A673 (cell line): ENCODE results near the gene FLACC1. TPM values are rescaled to one million over a fixed set of nuclear protein-coding genes. Genes with fewer than 3 reads are reported as not detected.

Source experiments
- BruUV-seq: library from RNA; stranded (reverse); fragments of 400-500 nt; replicated peaks from 2 replicates; lab custom pipeline; 2021; lab: Mats Ljungman, UMichigan
- CTCF ChIA-PET: fragments of 300-600 bp; sonication (Branson Sonifier 250); formaldehyde crosslinking; loops from one replicate; lab custom pipeline; 2022; ENCODE audit warnings: antibody characterized with exemption; lab: Charles Lee
- POLR2A ChIA-PET: fragments of 300-600 bp; sonication (Branson Sonifier 250); formaldehyde crosslinking; loops from one replicate; lab custom pipeline; 2022; ENCODE audit warnings: antibody characterized with exemption; ENCODE audit not compliant: low non-redundant PET; lab: Charles Lee
- DNase-seq: peaks from one replicate; pipeline ENCODE4 v3.0.0-alpha.2; 2015; ENCODE audit warnings: low spot score
- H3K27ac ChIP-seq: fragments of 200-600 bp; sonication (generic); 2 replicates; pipeline ENCODE4 v1.5.1; 2016; ENCODE audit warnings: mixed run types, low read depth, mild to moderate bottlenecking, mixed read lengths, antibody characterized with exemption, low read length; ENCODE audit not compliant: poor library complexity, severe bottlenecking
- H3K27me3 ChIP-seq: fragments of 200-600 bp; sonication (generic); replicated peaks from 2 replicates; pipeline ENCODE4 v1.6.1; 2017; ENCODE audit warnings: mixed run types, low read depth, mild to moderate bottlenecking, mixed read lengths, antibody characterized with exemption, low read length; ENCODE audit not compliant: insufficient read depth, poor library complexity
- H3K36me3 ChIP-seq: fragments of 200-600 bp; sonication (generic); 2 replicates; pipeline ENCODE4 v1.6.1; 2016; ENCODE audit warnings: mixed run types, mild to moderate bottlenecking, mixed read lengths, antibody characterized with exemption, low read length; ENCODE audit not compliant: insufficient read depth, poor library complexity, severe bottlenecking
- H3K4me1 ChIP-seq: fragments of 200-600 bp; sonication (generic); 2 replicates; pipeline ENCODE4 v1.6.1; 2017; ENCODE audit warnings: mixed run types, mild to moderate bottlenecking, mixed read lengths, antibody characterized with exemption, low read length; ENCODE audit not compliant: insufficient read depth, poor library complexity, severe bottlenecking
- H3K4me3 ChIP-seq: fragments of 200-600 bp; sonication (generic); 2 replicates; pipeline ENCODE4 v1.5.1; 2016; ENCODE audit warnings: low read depth, mixed run types, mild to moderate bottlenecking, mixed read lengths, low read length; ENCODE audit not compliant: poor library complexity, severe bottlenecking
- H3K9me3 ChIP-seq: fragments of 200-600 bp; sonication (generic); 2 replicates; pipeline ENCODE4 v1.6.1; 2016; ENCODE audit warnings: mixed run types, low read depth, mild to moderate bottlenecking, mixed read lengths, antibody characterized with exemption, low read length; ENCODE audit not compliant: poor library complexity, severe bottlenecking
- EZH2 ChIP-seq: fragments of 200-600 bp; sonication (generic); IDR thresholded peaks from 2 replicates; pipeline ENCODE4 v1.6.1; 2017; ENCODE audit warnings: borderline replicate concordance, low read depth, mild to moderate bottlenecking, mixed read lengths, antibody characterized with exemption, low read length; ENCODE audit not compliant: poor library complexity, severe bottlenecking
- intact Hi-C: fragments of 100-400 bp; cut with micrococcal nuclease; formaldehyde crosslinking; loops from one replicate; pipeline ENCODE4 v1.10.0; 2022; ENCODE audit not compliant: unreplicated experiment
- total RNA-seq: library from RNA; stranded (reverse); gene quantifications from 2 replicates; pipeline ENCODE4 v1.2.3, GENCODE V29; 2021
- TF ChIP-seq, protein P1 (sequence below): fragments of 300-800, 200-600 bp; sonication (generic); conservative IDR thresholded peaks from 2 replicates; pipeline ENCODE4 v1.5.1; 2017; ENCODE audit warnings: low read depth, mild to moderate bottlenecking, antibody characterized with exemption, low read length, moderate library complexity, mixed read lengths

FLACC1 gene
- total RNA-seq, 1 experiment from 2014 or later: 2.4 TPM

DNA sequence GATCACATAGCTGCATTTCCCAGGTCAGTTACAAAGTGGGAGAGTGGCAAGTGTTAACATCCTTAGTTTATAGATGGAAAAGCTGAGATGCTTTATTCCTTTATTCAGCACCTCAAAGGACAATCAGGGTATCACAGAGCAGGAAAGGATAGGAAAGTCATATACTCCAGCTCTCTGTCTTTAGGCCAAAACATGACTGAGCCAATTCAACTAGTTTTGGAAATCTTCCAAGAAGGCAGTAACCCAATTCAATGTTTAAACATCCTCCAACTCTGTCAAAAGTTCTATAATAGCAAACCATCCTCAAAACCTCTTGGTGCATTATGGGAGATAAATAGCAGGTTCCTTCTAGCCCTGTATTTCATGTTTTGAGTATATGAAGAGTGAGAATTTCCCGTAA, 71.6 kb downstream of the FLACC1 start:
- Histone ChIP-seq H3K27me3 (no peaks in the 10 kb centered on the region), H3K36me3 (peaks cover 9% of the 10 kb centered on the region), H3K27ac (no peak overlapping the region), H3K4me1 (no peaks in the 10 kb centered on the region), H3K9me3 (no peaks in the 10 kb centered on the region), H3K4me3 (no peak overlapping the region)
- BruUV-seq: no TSS peak
- POLR2A ChIA-PET: no interaction called here
- CTCF ChIA-PET: no interaction called here
- TF ChIP-seq, protein P1, sequence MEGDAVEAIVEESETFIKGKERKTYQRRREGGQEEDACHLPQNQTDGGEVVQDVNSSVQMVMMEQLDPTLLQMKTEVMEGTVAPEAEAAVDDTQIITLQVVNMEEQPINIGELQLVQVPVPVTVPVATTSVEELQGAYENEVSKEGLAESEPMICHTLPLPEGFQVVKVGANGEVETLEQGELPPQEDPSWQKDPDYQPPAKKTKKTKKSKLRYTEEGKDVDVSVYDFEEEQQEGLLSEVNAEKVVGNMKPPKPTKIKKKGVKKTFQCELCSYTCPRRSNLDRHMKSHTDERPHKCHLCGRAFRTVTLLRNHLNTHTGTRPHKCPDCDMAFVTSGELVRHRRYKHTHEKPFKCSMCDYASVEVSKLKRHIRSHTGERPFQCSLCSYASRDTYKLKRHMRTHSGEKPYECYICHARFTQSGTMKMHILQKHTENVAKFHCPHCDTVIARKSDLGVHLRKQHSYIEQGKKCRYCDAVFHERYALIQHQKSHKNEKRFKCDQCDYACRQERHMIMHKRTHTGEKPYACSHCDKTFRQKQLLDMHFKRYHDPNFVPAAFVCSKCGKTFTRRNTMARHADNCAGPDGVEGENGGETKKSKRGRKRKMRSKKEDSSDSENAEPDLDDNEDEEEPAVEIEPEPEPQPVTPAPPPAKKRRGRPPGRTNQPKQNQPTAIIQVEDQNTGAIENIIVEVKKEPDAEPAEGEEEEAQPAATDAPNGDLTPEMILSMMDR: no peak
- no peak for TF ChIP-seq EZH2
- DNase-seq: no peak
- intact Hi-C loops: no loop called here

DNA sequence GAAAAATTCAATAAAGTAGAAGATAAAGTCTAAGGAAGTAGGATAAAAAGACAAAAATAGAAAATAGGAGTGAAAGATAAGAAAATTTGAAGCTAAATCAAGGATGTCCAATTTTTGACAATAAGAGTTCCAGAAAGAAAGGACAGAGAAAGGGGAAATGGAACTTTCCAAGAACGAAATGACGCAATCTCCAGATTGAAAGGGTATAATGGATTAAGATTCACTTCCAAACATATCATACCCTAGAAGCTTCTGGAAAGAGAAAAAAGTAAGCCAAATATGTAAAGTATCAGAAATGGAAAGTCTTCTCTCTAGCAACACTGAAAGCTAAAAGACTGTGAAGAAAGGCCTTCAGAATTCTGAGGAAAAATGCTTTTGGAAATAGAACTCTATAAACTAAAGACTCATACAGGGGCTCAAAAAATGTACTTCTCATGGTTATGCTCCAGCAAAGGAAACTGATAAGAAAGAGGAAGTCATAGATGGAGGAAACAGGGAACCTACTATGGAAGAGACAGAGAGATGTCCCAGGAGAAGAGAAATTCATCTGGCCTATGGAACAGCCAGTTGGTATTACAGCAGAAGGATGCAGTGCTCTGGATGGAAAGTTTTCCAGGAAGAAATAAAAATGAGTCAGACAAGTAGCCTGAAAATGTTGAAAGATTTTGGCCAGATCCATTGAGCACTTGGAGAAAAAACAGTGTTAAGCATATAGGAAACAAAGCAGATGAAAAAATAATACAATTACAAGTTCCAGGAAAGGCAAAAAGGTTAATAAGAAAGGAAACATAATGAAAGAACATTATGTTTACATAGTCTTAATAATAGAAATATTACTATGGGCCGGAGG, 76.7 kb downstream of the FLACC1 start:
- ChIA-PET POLR2A (no interaction called here), CTCF (no interaction called here)
- TF ChIP-seq, protein P1: no peak
- TF ChIP-seq EZH2: no peak
- no TSS peak for BruUV-seq
- Histone ChIP-seq H3K9me3 (no peaks in the 10 kb centered on the region), H3K4me1 (no peaks in the 10 kb centered on the region), H3K27me3 (no peaks in the 10 kb centered on the region), H3K27ac (no peak overlapping the region), H3K36me3 (peaks cover 4% of the 10 kb centered on the region), H3K4me3 (no peak overlapping the region)
- DNase-seq: no peak
- intact Hi-C loops: no loop called here

DNA sequence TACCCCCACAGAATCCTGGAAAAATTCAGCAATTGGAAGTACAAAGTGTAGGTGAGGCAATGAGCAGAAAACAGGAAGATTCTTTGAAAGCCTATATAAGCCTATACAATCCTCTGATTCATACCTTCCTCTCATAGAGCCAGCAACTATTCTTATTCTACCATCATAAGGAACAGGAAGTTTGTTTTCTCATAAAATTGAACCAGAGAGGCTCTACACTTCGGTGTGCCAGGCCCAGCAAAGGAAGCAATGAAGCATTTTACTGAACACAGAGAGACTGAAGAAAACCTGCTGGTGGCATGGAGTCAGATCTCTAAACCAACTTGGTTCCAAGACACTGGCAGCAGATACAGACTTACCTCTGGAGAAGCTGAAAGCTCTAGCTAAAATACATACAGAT, 78.1 kb downstream of the FLACC1 start:
- ChIA-PET CTCF (no interaction called here), POLR2A (no interaction called here)
- DNase-seq: no peak
- Histone ChIP-seq H3K27ac (no peak overlapping the region), H3K27me3 (no peaks in the 10 kb centered on the region), H3K9me3 (no peaks in the 10 kb centered on the region), H3K36me3 (no peaks in the 10 kb centered on the region), H3K4me3 (no peak overlapping the region), H3K4me1 (no peaks in the 10 kb centered on the region)
- BruUV-seq: no TSS peak
- no peak for TF ChIP-seq EZH2
- TF ChIP-seq, protein P1: no peak
- intact Hi-C loops: no loop called here
